Heart right ventricle (tissue), 16 donors: Measurements from ENCODE around the gene GRIK5. TPM values are rescaled to one million over a fixed set of nuclear protein-coding genes. Genes with fewer than 3 reads are reported as not detected.

ENCODE experiments used
- ATAC-seq, 8 donors: fragments of 200-7000 bp; cut with Tn5 transposase; one replicate each; pipeline ENCODE4 v1.9.1; 2020; ENCODE audit warnings: mild to moderate bottlenecking in 8 of 8, moderate library complexity in 8 of 8, moderate number of reproducible peaks in 1 of 8
- DNase-seq, 2 donors: peaks; one replicate each; pipeline ENCODE4 v3.0.0-alpha.2; 2020
- H3K27ac ChIP-seq, 10 donors: fragments of 200-600 bp; sonication (generic) in 2 of 10; one replicate each; pipeline versions ENCODE4 v1.5.0 to v1.8.0; 2020 to 2022; ENCODE audit warnings: mild to moderate bottlenecking in 3 of 10
- H3K27me3 ChIP-seq, 7 donors: fragments of 200-600 bp; one replicate each; pipeline ENCODE4 v1.8.0; 2021 to 2022; ENCODE audit warnings: mild to moderate bottlenecking in 2 of 7
- H3K36me3 ChIP-seq, 9 donors: fragments of 200-600 bp; sonication (generic) in 1 of 9; one replicate each; pipeline versions ENCODE4 v1.5.0 to v1.8.0; 2020 to 2022; ENCODE audit warnings: mild to moderate bottlenecking in 2 of 9
- H3K4me1 ChIP-seq, 9 donors: fragments of 200-600 bp; sonication (generic) in 1 of 9; one replicate each; pipeline versions ENCODE4 v1.5.0 to v1.8.0; 2020 to 2022; ENCODE audit warnings: mild to moderate bottlenecking in 4 of 9
- H3K4me3 ChIP-seq, 10 donors: fragments of 200-600 bp; sonication (generic) in 2 of 10; one replicate each; pipeline versions ENCODE4 v1.5.0 to v1.8.0; 2020 to 2022; ENCODE audit warnings: mild to moderate bottlenecking in 7 of 10, moderate library complexity in 2 of 10
- H3K9me3 ChIP-seq, 11 donors: fragments of 200-600 bp in 10 of 11; sonication (generic) in 2 of 11; one replicate each; pipeline versions ENCODE4 v1.5.0 to v1.8.0; 2013 to 2022; ENCODE audit warnings: mild to moderate bottlenecking in 2 of 11, control low read depth in 1 of 11, moderate library complexity in 1 of 11
- CTCF ChIP-seq, 9 donors: fragments of 200-600 bp; sonication (generic) in 2 of 9; IDR thresholded peaks; one replicate each; pipeline versions ENCODE4 v1.5.0 to v1.8.0; 2021 to 2022; ENCODE audit warnings: antibody characterized with exemption in 9 of 9, mild to moderate bottlenecking in 5 of 9, moderate library complexity in 1 of 9
- WGBS, 2 donors: extraction: QIAGEN DNeasy Blood & Tissue Kit; methylation state at CpG; one replicate each; pipeline ENCODE4 v1.1.7; 2013; ENCODE audit warnings: inconsistent platforms in 1 of 2; 5-methylcytosine and 5-hydroxymethylcytosine counted together
- intact Hi-C, 10 donors: fragments of 100-400 bp; cut with DNase I; formaldehyde crosslinking; loops; one replicate each; pipeline versions ENCODE4 v1.11.1 to v1.14.2; 2022
- polyA plus RNA-seq, 2 donors: library from polyadenylated mRNA; stranded (reverse); fragments of 200-250 nt; gene quantifications; one replicate each; pipeline ENCODE4 v1.2.3, GENCODE V29; 2013
- total RNA-seq, 10 donors: library from RNA; stranded (reverse); fragmentation: NEBNext Ultra II Directional in 3 of 10; extraction: Animal tissue kit (Norgen Biotek cat#: 25700) in 3 of 10; gene quantifications; one replicate each; pipeline versions ENCODE4 v1.2.1 to v1.2.4, GENCODE V29; 2021 to 2023
- donor health status: Arrhythmogenic right ventricular cardiomyopathy.
- donor health status: ischemic (EF 13 %, LVEDD 7.1; RV severe dilation, severe dysfunction).
- donor health status: healthy with polysubstance abuse.
- donor health status: DM: no; HTN: yes; CAD: no.
- donor health status: DM: no; HTN: no; CAD: no.
- donor health status: ischemic (EF 25% LVEDD 6.9; RV normal size, moderate dysfunction).
- donor health status: ischemic (EF 25% LVEDD 5.7; RV mildly dilated, moderate dysfunction).
- donor health status: healthy.
- donor health status: DM: yes; HTN: yes; CAD: no.
- donor health status: Ischemic cardiomyopathy.
- donor health status: ischemic (EF 35%, LVEDD 5.7; RV mildly dilated, moderate dysfunction).
- donor health status: nonischemic (EF 11% LVEDD 7.7; RV severe dilation, severe dysfunction).
- donor health status: DM: yes; HTN: yes; CAD: no.
- donor health status: PGD.
- donor health status: ischemic (EF 29% LVEDD 5.4; RV normal size, mild dysfunction).
- donor health status: nonischemic (EF 23%, LVEDD 6.1; RV moderate dilation, normal function).

GRIK5 gene
- total and polyA plus RNA-seq, 12 donors, result 0.35 to 9.3 (median 2.9) TPM

- ATAC-seq (no peak), DNase-seq (no peak)
- H3K4me1 ChIP-seq, result peaks cover 0 to 2% (median 0%) of the 10 kb centered on the region in 9 donors
- H3K36me3 ChIP-seq, result no peaks in the 10 kb centered on the region
- no peak for TF ChIP-seq CTCF (IDR thresholded peaks at IDR 0.05)
- H3K9me3 ChIP-seq, result no peaks in the 10 kb centered on the region
- intact Hi-C loops, result no loop called here
- no peak overlapping the region for H3K27ac ChIP-seq
- H3K27me3 ChIP-seq, result peaks cover 0 to 41% (median 34%) of the 10 kb centered on the region in 7 donors
- no peak overlapping the region for H3K4me3 ChIP-seq
- 73 to 78% methylated on average over 6 of the region's 6 CpGs for WGBS, 2 donors
These were observed 5.6 kb downstream of the GRIK5 start for GRCh38 chr19:42064432-42064831.

- no peak for TF ChIP-seq CTCF (IDR thresholded peaks at IDR 0.05)
- WGBS, 2 donors, result 96% methylated on average over 16 of the region's 16 CpGs
- no peaks in the 10 kb centered on the region for H3K36me3 ChIP-seq
- no peak overlapping the region for H3K4me3 ChIP-seq
- no peaks in the 10 kb centered on the region for H3K9me3 ChIP-seq
- ATAC-seq (no peak), DNase-seq (no peak)
- intact Hi-C loops, result no loop called here
- no peaks in the 10 kb centered on the region for H3K4me1 ChIP-seq
- H3K27me3 ChIP-seq, result peaks cover 0 to 21% (median 18%) of the 10 kb centered on the region in 7 donors
- no peak overlapping the region for H3K27ac ChIP-seq
These were observed 7.6 kb downstream of the GRIK5 start for GRCh38 chr19:42062381-42062780.

- no peak for TF ChIP-seq CTCF (IDR thresholded peaks at IDR 0.05)
- Histone ChIP-seq H3K36me3 (no peaks in the 10 kb centered on the region), H3K9me3 (no peaks in the 10 kb centered on the region), H3K4me3 (no peak overlapping the region), H3K27ac (no peak overlapping the region), H3K27me3 (peaks cover 0 to 2% (median 0%) of the 10 kb centered on the region in 7 donors), H3K4me1 (no peaks in the 10 kb centered on the region)
- intact Hi-C loops, result no loop called here
- DNase-seq, result no peak
- ATAC-seq, result no peak
- WGBS, 2 donors, result 90 to 95% methylated on average over 3 of the region's 3 CpGs
These were observed 9.9 kb downstream of the GRIK5 start for GRCh38 chr19:42060117-42060516.

- 89 to 94% methylated on average over 13 of the region's 13 CpGs for WGBS, 2 donors
- H3K27me3 ChIP-seq, result no peaks in the 10 kb centered on the region
- DNase-seq (no peak), ATAC-seq (no peak)
- H3K4me1 ChIP-seq, result no peaks in the 10 kb centered on the region
- no peak for TF ChIP-seq CTCF (IDR thresholded peaks at IDR 0.05)
- no peak overlapping the region for H3K27ac ChIP-seq
- no peak overlapping the region for H3K4me3 ChIP-seq
- H3K9me3 ChIP-seq, result no peaks in the 10 kb centered on the region
- no peaks in the 10 kb centered on the region for H3K36me3 ChIP-seq
- intact Hi-C loops, result no loop called here
These were observed 10.8 kb downstream of the GRIK5 start for GRCh38 chr19:42059196-42059595.
